ENCODE results near the gene CHST15. TPM values are rescaled to one million over a fixed set of nuclear protein-coding genes. Genes with fewer than 3 reads are reported as not detected.

The CHST15 gene
- total and polyA plus RNA-seq, 4 donors, result 30.7 to 46.2 (median 33.3) TPM

- Histone ChIP-seq H3K36me3 (ENCODE audit: control insufficient read depth, insufficient read depth, low read length) (peaks cover 46% of the 10 kb centered on the region), H3K27ac (ENCODE audit: low read depth, low read length) (no peak overlapping the region), H3K27me3 (ENCODE audit: control insufficient read depth, insufficient read depth, low read length) (no peaks in the 10 kb centered on the region), H3K9me3 (ENCODE audit: control insufficient read depth, insufficient read depth, low read length) (no peaks in the 10 kb centered on the region), H3K4me1 (ENCODE audit: control insufficient read depth, insufficient read depth, low read length) (peaks cover 22% of the 10 kb centered on the region), H3K4me3 (ENCODE audit: low read depth, low read length) (no peak overlapping the region)
- no peak for DNase-seq (ENCODE audit: low read depth in 4 of 6, low spot score in 6 of 6)
- 84% methylated on average over 3 of the region's 7 CpGs for WGBS (ENCODE audit: insufficient coverage)
These were observed 86.9 kb downstream of the CHST15 start for GRCh38 chr10:124006526-124006925.

- H3K4me3 ChIP-seq (ENCODE audit: low read depth, low read length), result no peak overlapping the region
- DNase-seq (ENCODE audit: low read depth in 4 of 6, low spot score in 6 of 6), result peak in 1 of 6 donors; percentile 82
- no peaks in the 10 kb centered on the region for H3K9me3 ChIP-seq (ENCODE audit: control insufficient read depth, insufficient read depth, low read length)
- WGBS (ENCODE audit: insufficient coverage), result 50% methylated on average over 11 of the region's 12 CpGs
- H3K4me1 ChIP-seq (ENCODE audit: control insufficient read depth, insufficient read depth, low read length), result peaks cover 22% of the 10 kb centered on the region
- no peak overlapping the region for H3K27ac ChIP-seq (ENCODE audit: low read depth, low read length)
- H3K27me3 ChIP-seq (ENCODE audit: control insufficient read depth, insufficient read depth, low read length), result no peaks in the 10 kb centered on the region
- peaks cover 45% of the 10 kb centered on the region for H3K36me3 ChIP-seq (ENCODE audit: control insufficient read depth, insufficient read depth, low read length)
These were observed 87.4 kb downstream of the CHST15 start for GRCh38 chr10:124005991-124006392.

- peaks cover 22% of the 10 kb centered on the region for H3K4me1 ChIP-seq (ENCODE audit: control insufficient read depth, insufficient read depth, low read length)
- no peaks in the 10 kb centered on the region for H3K27me3 ChIP-seq (ENCODE audit: control insufficient read depth, insufficient read depth, low read length)
- no peaks in the 10 kb centered on the region for H3K9me3 ChIP-seq (ENCODE audit: control insufficient read depth, insufficient read depth, low read length)
- 94% methylated on average over 7 of the region's 10 CpGs for WGBS (ENCODE audit: insufficient coverage)
- peaks cover 37% of the 10 kb centered on the region for H3K36me3 ChIP-seq (ENCODE audit: control insufficient read depth, insufficient read depth, low read length)
- H3K4me3 ChIP-seq (ENCODE audit: low read depth, low read length), result no peak overlapping the region
- H3K27ac ChIP-seq (ENCODE audit: low read depth, low read length), result no peak overlapping the region
- DNase-seq (ENCODE audit: low read depth in 4 of 6, low spot score in 6 of 6), result no peak
These were observed 88.3 kb downstream of the CHST15 start for GRCh38 chr10:124005091-124005490.

GRCh38 chr10:124004663-124005004 is 88.8 kb downstream of the CHST15 start:
- peaks cover 35% of the 10 kb centered on the region for H3K36me3 ChIP-seq (ENCODE audit: control insufficient read depth, insufficient read depth, low read length)
- H3K4me3 ChIP-seq (ENCODE audit: low read depth, low read length), result no peak overlapping the region
- no peak for DNase-seq (ENCODE audit: low read depth in 4 of 6, low spot score in 6 of 6)
- no peak overlapping the region for H3K27ac ChIP-seq (ENCODE audit: low read depth, low read length)
- H3K4me1 ChIP-seq (ENCODE audit: control insufficient read depth, insufficient read depth, low read length), result peaks cover 22% of the 10 kb centered on the region
- H3K9me3 ChIP-seq (ENCODE audit: control insufficient read depth, insufficient read depth, low read length), result no peaks in the 10 kb centered on the region
- H3K27me3 ChIP-seq (ENCODE audit: control insufficient read depth, insufficient read depth, low read length), result no peaks in the 10 kb centered on the region
- WGBS (ENCODE audit: insufficient coverage), result no CpG with 5 or more reads among the region's 2 CpGs

- 79% methylated on average over 10 of the region's 11 CpGs for WGBS (ENCODE audit: insufficient coverage)
- no peaks in the 10 kb centered on the region for H3K27me3 ChIP-seq (ENCODE audit: control insufficient read depth, insufficient read depth, low read length)
- no peak overlapping the region for H3K4me3 ChIP-seq (ENCODE audit: low read depth, low read length)
- peaks cover 33% of the 10 kb centered on the region for H3K36me3 ChIP-seq (ENCODE audit: control insufficient read depth, insufficient read depth, low read length)
- no peak for DNase-seq (ENCODE audit: low read depth in 4 of 6, low spot score in 6 of 6)
- no peak overlapping the region for H3K27ac ChIP-seq (ENCODE audit: low read depth, low read length)
- peaks cover 22% of the 10 kb centered on the region for H3K4me1 ChIP-seq (ENCODE audit: control insufficient read depth, insufficient read depth, low read length)
- no peaks in the 10 kb centered on the region for H3K9me3 ChIP-seq (ENCODE audit: control insufficient read depth, insufficient read depth, low read length)
These were observed 89.3 kb downstream of the CHST15 start for GRCh38 chr10:124003871-124004662.

GRCh38 chr10:124003481-124003870 is 89.9 kb downstream of the CHST15 start:
- no peak overlapping the region for H3K27ac ChIP-seq (ENCODE audit: low read depth, low read length)
- H3K4me1 ChIP-seq (ENCODE audit: control insufficient read depth, insufficient read depth, low read length), result peaks cover 22% of the 10 kb centered on the region
- H3K27me3 ChIP-seq (ENCODE audit: control insufficient read depth, insufficient read depth, low read length), result no peaks in the 10 kb centered on the region
- H3K9me3 ChIP-seq (ENCODE audit: control insufficient read depth, insufficient read depth, low read length), result no peaks in the 10 kb centered on the region
- peaks cover 33% of the 10 kb centered on the region for H3K36me3 ChIP-seq (ENCODE audit: control insufficient read depth, insufficient read depth, low read length)
- DNase-seq (ENCODE audit: low read depth in 4 of 6, low spot score in 6 of 6), result no peak
- H3K4me3 ChIP-seq (ENCODE audit: low read depth, low read length), result no peak overlapping the region
- WGBS (ENCODE audit: insufficient coverage), result 75% methylated on average over 1 of the region's 4 CpGs

GRCh38 chr10:124003070-124003419 is 90.4 kb downstream of the CHST15 start:
- DNase-seq (ENCODE audit: low read depth in 4 of 6, low spot score in 6 of 6), result no peak
- peaks cover 22% of the 10 kb centered on the region for H3K4me1 ChIP-seq (ENCODE audit: control insufficient read depth, insufficient read depth, low read length)
- no peak overlapping the region for H3K27ac ChIP-seq (ENCODE audit: low read depth, low read length)
- peaks cover 30% of the 10 kb centered on the region for H3K36me3 ChIP-seq (ENCODE audit: control insufficient read depth, insufficient read depth, low read length)
- no peak overlapping the region for H3K4me3 ChIP-seq (ENCODE audit: low read depth, low read length)
- WGBS (ENCODE audit: insufficient coverage), result 80% methylated on average over 7 of the region's 7 CpGs
- no peaks in the 10 kb centered on the region for H3K9me3 ChIP-seq (ENCODE audit: control insufficient read depth, insufficient read depth, low read length)
- no peaks in the 10 kb centered on the region for H3K27me3 ChIP-seq (ENCODE audit: control insufficient read depth, insufficient read depth, low read length)

- no peaks in the 10 kb centered on the region for H3K9me3 ChIP-seq (ENCODE audit: control insufficient read depth, insufficient read depth, low read length)
- H3K27me3 ChIP-seq (ENCODE audit: control insufficient read depth, insufficient read depth, low read length), result no peaks in the 10 kb centered on the region
- no peak overlapping the region for H3K4me3 ChIP-seq (ENCODE audit: low read depth, low read length)
- WGBS (ENCODE audit: insufficient coverage), result 87% methylated on average over 4 of the region's 6 CpGs
- H3K36me3 ChIP-seq (ENCODE audit: control insufficient read depth, insufficient read depth, low read length), result peaks cover 30% of the 10 kb centered on the region
- no peak for DNase-seq (ENCODE audit: low read depth in 4 of 6, low spot score in 6 of 6)
- H3K27ac ChIP-seq (ENCODE audit: low read depth, low read length), result no peak overlapping the region
- H3K4me1 ChIP-seq (ENCODE audit: control insufficient read depth, insufficient read depth, low read length), result peaks cover 21% of the 10 kb centered on the region
These were observed 90.9 kb downstream of the CHST15 start for GRCh38 chr10:124002391-124003069.

GRCh38 chr10:124001391-124002148 is 91.8 kb downstream of the CHST15 start:
- no peaks in the 10 kb centered on the region for H3K27me3 ChIP-seq (ENCODE audit: control insufficient read depth, insufficient read depth, low read length)
- 87% methylated on average over 19 of the region's 22 CpGs for WGBS (ENCODE audit: insufficient coverage)
- H3K36me3 ChIP-seq (ENCODE audit: control insufficient read depth, insufficient read depth, low read length), result peaks cover 22% of the 10 kb centered on the region
- no peak overlapping the region for H3K4me3 ChIP-seq (ENCODE audit: low read depth, low read length)
- H3K9me3 ChIP-seq (ENCODE audit: control insufficient read depth, insufficient read depth, low read length), result no peaks in the 10 kb centered on the region
- peaks cover 13% of the 10 kb centered on the region for H3K4me1 ChIP-seq (ENCODE audit: control insufficient read depth, insufficient read depth, low read length)
- H3K27ac ChIP-seq (ENCODE audit: low read depth, low read length), result no peak overlapping the region
- DNase-seq (ENCODE audit: low read depth in 4 of 6, low spot score in 6 of 6), result no peak

Measured in spinal cord (tissue), 10 donors.